H1 (cell line): ENCODE results near the gene SMARCAL1. TPM values are rescaled to one million over a fixed set of nuclear protein-coding genes. Genes with fewer than 3 reads are reported as not detected.

ENCODE experiments used
- CTCF ChIA-PET: fragments of 300-600 bp; sonication (Branson Sonifier 250); formaldehyde crosslinking; loops from one replicate; lab custom pipeline; 2021; ENCODE audit not compliant: partially characterized antibody; lab: Charles Lee
- POLR2A ChIA-PET: fragments of 300-600 bp; sonication (Branson Sonifier 250); formaldehyde crosslinking; loops from one replicate; lab custom pipeline; 2021; ENCODE audit warnings: inconsistent platforms; ENCODE audit not compliant: partially characterized antibody; lab: Charles Lee
- DNase-seq, 2 experiments: peaks; one replicate each; pipeline versions ENCODE4 v3.0.0 to v3.0.0-alpha.2; 2010 to 2022; ENCODE audit warnings: low spot score in 2 of 2, low read depth in 1 of 2, mixed read lengths in 1 of 2
- FAIRE-seq: peaks from 2 replicates; lab custom pipeline; 2011; peaks lifted over from hg19 to GRCh38; lab: Jason Lieb, UNC
- H2AFZ ChIP-seq: 2 replicates; pipeline ENCODE4 v1.8.1; 2012; ENCODE audit warnings: low read length, inconsistent platforms
- H2AK5ac ChIP-seq: 2 replicates; pipeline ENCODE4 v1.6.1; 2013; ENCODE audit warnings: low read depth, low read length
- H2BK120ac ChIP-seq: replicated peaks from 2 replicates; pipeline ENCODE3; 2013; ENCODE audit warnings: low read depth, low read length, inconsistent platforms
- H2BK12ac ChIP-seq: 2 replicates; pipeline ENCODE4 v1.6.1; 2013; ENCODE audit warnings: low read depth, low read length
- H2BK15ac ChIP-seq: 2 replicates; pipeline ENCODE4 v1.6.1; 2013; ENCODE audit warnings: low read length
- H2BK20ac ChIP-seq: 2 replicates; pipeline ENCODE4 v1.6.1; 2013; ENCODE audit warnings: low read length
- H2BK5ac ChIP-seq: 2 replicates; pipeline ENCODE4 v1.6.1; 2013; ENCODE audit warnings: low read depth, low read length
- H3K14ac ChIP-seq: 2 replicates; pipeline ENCODE4 v1.6.1; 2013; ENCODE audit warnings: inconsistent platforms; ENCODE audit not compliant: insufficient read length
- H3K18ac ChIP-seq: 2 replicates; pipeline ENCODE4 v1.6.1; 2013; ENCODE audit warnings: low read length; ENCODE audit errors: extremely low read depth
- H3K23ac ChIP-seq: 2 replicates; pipeline ENCODE4 v1.6.1; 2013; ENCODE audit warnings: inconsistent platforms; ENCODE audit not compliant: insufficient read length
- H3K23me2 ChIP-seq: 2 replicates; pipeline ENCODE4 v1.6.1; 2013; ENCODE audit warnings: low read depth, low read length
- H3K27ac ChIP-seq: 2 replicates; pipeline ENCODE4 v1.6.1; 2011; ENCODE audit warnings: low read depth, low read length, inconsistent platforms
- H3K27me3 ChIP-seq, 4 experiments: replicated peaks in 1 of 4; 1 replicate in 1 of 4; 2 replicates in 3 of 4; pipeline versions ENCODE4 v1.6.1 to v1.8.1; 2011 to 2013; ENCODE audit warnings: low read length in 3 of 4, mild to moderate bottlenecking in 3 of 4, inconsistent platforms in 2 of 4, mixed read lengths in 2 of 4, moderate library complexity in 1 of 4; ENCODE audit not compliant: control insufficient read depth in 3 of 4, insufficient read depth in 3 of 4; ENCODE audit errors: extremely low read depth in 1 of 4
- H3K36me3 ChIP-seq, 4 experiments: 2 replicates each; pipeline versions ENCODE4 v1.6.1 to v1.8.1; 2011 to 2013; ENCODE audit warnings: mild to moderate bottlenecking in 4 of 4, low read length in 3 of 4, moderate library complexity in 2 of 4, control low read depth in 1 of 4, inconsistent platforms in 1 of 4; ENCODE audit not compliant: insufficient read depth in 4 of 4, control insufficient read depth in 2 of 4
- H3K4ac ChIP-seq: replicated peaks from 2 replicates; pipeline ENCODE3; 2013; ENCODE audit warnings: low read length, low read depth, mixed read lengths, inconsistent platforms; ENCODE audit not compliant: insufficient read length
- H3K4me1 ChIP-seq, 4 experiments: replicated peaks in 1 of 4; 1 replicate in 1 of 4; 2 replicates in 3 of 4; pipeline versions ENCODE4 v1.6.1 to v1.8.1; 2011 to 2013; ENCODE audit warnings: low read length in 3 of 4, inconsistent platforms in 2 of 4, mixed read lengths in 1 of 4; ENCODE audit not compliant: insufficient read depth in 4 of 4, control insufficient read depth in 3 of 4
- H3K4me2 ChIP-seq, 2 experiments: 2 replicates each; pipeline versions ENCODE4 v1.6.1 to v1.8.1; 2011 to 2013; ENCODE audit warnings: low read depth in 2 of 2, low read length in 2 of 2, control low read depth in 1 of 2, inconsistent platforms in 1 of 2, mild to moderate bottlenecking in 1 of 2; ENCODE audit not compliant: insufficient read depth in 1 of 2
- H3K4me3 ChIP-seq, 4 experiments: fragments of 200-600, 300-600 bp in 1 of 4; sonication (generic), shearing (Covaris generic), sonication (Bioruptor Twin) in 1 of 4; 2 replicates each; pipeline versions ENCODE4 v1.5.1 to v1.8.1; 2011 to 2016; ENCODE audit warnings: low read length in 4 of 4, low read depth in 3 of 4, control low read depth in 2 of 4, inconsistent platforms in 2 of 4, mild to moderate bottlenecking in 2 of 4, mixed read lengths in 1 of 4, moderate library complexity in 1 of 4; ENCODE audit not compliant: insufficient read depth in 2 of 4; ENCODE audit errors: extremely low read depth in 1 of 4
- H3K56ac ChIP-seq: replicated peaks from 2 replicates; pipeline ENCODE3; 2013; ENCODE audit warnings: low read depth, mild to moderate bottlenecking, mixed read lengths, low read length, inconsistent platforms; ENCODE audit not compliant: insufficient read length
- H3K79me1 ChIP-seq: 2 replicates; pipeline ENCODE4 v1.6.1; 2013; ENCODE audit warnings: low read depth, low read length, control low read depth
- H3K79me2 ChIP-seq, 2 experiments: 2 replicates each; pipeline versions ENCODE4 v1.6.1 to v1.8.1; 2012 to 2013; ENCODE audit warnings: low read length in 2 of 2, mild to moderate bottlenecking in 2 of 2, inconsistent platforms in 1 of 2; ENCODE audit not compliant: insufficient read depth in 2 of 2, control insufficient read depth in 1 of 2
- H3K9ac ChIP-seq, 4 experiments: replicated peaks in 1 of 4; 1 replicate in 1 of 4; 2 replicates in 3 of 4; pipeline versions ENCODE4 v1.6.1 to v1.8.1; 2011 to 2013; ENCODE audit warnings: low read depth in 3 of 4, low read length in 3 of 4, control low read depth in 2 of 4, mild to moderate bottlenecking in 2 of 4, moderate library complexity in 2 of 4, inconsistent platforms in 1 of 4; ENCODE audit errors: extremely low read depth in 1 of 4
- H3K9me3 ChIP-seq, 2 experiments: 2 replicates each; pipeline versions ENCODE4 v1.6.1 to v1.8.1; 2012 to 2013; ENCODE audit warnings: mild to moderate bottlenecking in 2 of 2, moderate library complexity in 2 of 2, control low read depth in 1 of 2, inconsistent platforms in 1 of 2, low read depth in 1 of 2, low read length in 1 of 2, mixed read lengths in 1 of 2; ENCODE audit not compliant: insufficient read depth in 2 of 2
- H4K20me1 ChIP-seq, 2 experiments: replicated peaks in 1 of 2; 2 replicates each; pipeline versions ENCODE3 to v1.8.1; 2011 to 2013; ENCODE audit warnings: inconsistent platforms in 2 of 2, low read length in 2 of 2, mild to moderate bottlenecking in 1 of 2; ENCODE audit not compliant: insufficient read depth in 2 of 2, control insufficient read depth in 1 of 2
- H4K5ac ChIP-seq: 2 replicates; pipeline ENCODE4 v1.6.1; 2013; ENCODE audit warnings: low read length, low read depth, mixed read lengths, inconsistent platforms; ENCODE audit not compliant: insufficient read length
- H4K8ac ChIP-seq: 2 replicates; pipeline ENCODE4 v1.8.0; 2013; ENCODE audit warnings: mild to moderate bottlenecking, moderate library complexity, low read length, inconsistent platforms; ENCODE audit not compliant: insufficient read depth; ENCODE audit errors: extremely low read depth
- H4K91ac ChIP-seq: replicated peaks from 2 replicates; pipeline ENCODE3; 2013; ENCODE audit warnings: low read length, mixed read lengths, inconsistent platforms; ENCODE audit not compliant: insufficient read length
- ATF3 ChIP-seq: IDR thresholded peaks from 2 replicates; pipeline ENCODE4 v1.6.1; 2011; ENCODE audit warnings: low read depth, mild to moderate bottlenecking, low read length; ENCODE audit not compliant: insufficient read depth
- CHD1 ChIP-seq: IDR thresholded peaks from 2 replicates; pipeline ENCODE4 v1.6.1; 2012; ENCODE audit warnings: low read depth, low read length, improper control_type of control experiment
- GABPA ChIP-seq: IDR thresholded peaks from 2 replicates; pipeline ENCODE4 v1.6.1; 2011; ENCODE audit warnings: mild to moderate bottlenecking, low read length, moderate library complexity, borderline replicate concordance; ENCODE audit not compliant: insufficient read depth
- GTF2F1 ChIP-seq: IDR thresholded peaks from 2 replicates; pipeline ENCODE4 v1.6.1; 2012; ENCODE audit warnings: low read depth, low read length, improper control_type of control experiment, borderline replicate concordance
- HDAC6 ChIP-seq: IDR thresholded peaks from one replicate; pipeline ENCODE4 v1.7.1; 2012; ENCODE audit warnings: low read depth, mild to moderate bottlenecking, inconsistent platforms, low read length, moderate library complexity
- JUN ChIP-seq: IDR thresholded peaks from 2 replicates; pipeline ENCODE4 v1.6.1; 2011; ENCODE audit warnings: low read depth, mild to moderate bottlenecking, improper control_type of control experiment, low read length
- MAFK ChIP-seq: IDR thresholded peaks from 2 replicates; pipeline ENCODE4 v1.6.1; 2012; ENCODE audit warnings: low read depth, mild to moderate bottlenecking, improper control_type of control experiment, low read length
- PHF8 ChIP-seq: fragments of 200-600 bp; sonication (generic); conservative IDR thresholded peaks from 2 replicates; pipeline ENCODE4 v1.7.1; 2012; ENCODE audit warnings: low read depth, mild to moderate bottlenecking, inconsistent platforms, low read length, moderate library complexity
- POLR2A ChIP-seq, 2 experiments: IDR thresholded peaks; 1 replicate in 1 of 2; 2 replicates in 1 of 2; pipeline ENCODE4 v1.6.1; 2011; ENCODE audit warnings: low read depth in 2 of 2, low read length in 2 of 2, mild to moderate bottlenecking in 2 of 2; ENCODE audit errors: control extremely low read depth in 1 of 2
- SAP30 ChIP-seq: fragments of 300-600 bp; sonication (generic); IDR thresholded peaks from 2 replicates; pipeline ENCODE4 v1.7.1; 2012; ENCODE audit warnings: low read length, moderate library complexity, mild to moderate bottlenecking, inconsistent platforms; ENCODE audit not compliant: insufficient read depth, insufficient replicate concordance
- SUZ12 ChIP-seq: fragments of 200-600 bp; sonication (generic); IDR thresholded peaks from 2 replicates; pipeline ENCODE4 v1.6.1; 2012; ENCODE audit warnings: mild to moderate bottlenecking, inconsistent platforms, low read length, moderate library complexity, mixed read lengths
- TAF7 ChIP-seq: optimal IDR thresholded peaks from 2 replicates; pipeline ENCODE3; 2011; ENCODE audit warnings: low read depth, mild to moderate bottlenecking, inconsistent platforms, low read length, moderate library complexity, borderline replicate concordance
- WGBS, 2 experiments: shearing (Covaris generic) in 1 of 2; methylation state at CpG; one replicate each; pipeline versions ENCODE4 v1.1.6 to v1.1.7; 2013 to 2015; ENCODE audit warnings: low lambda C conversion rate in 2 of 2, mixed read lengths in 2 of 2, inconsistent platforms in 1 of 2, low coverage in 1 of 2, missing lambda C conversion rate in 1 of 2; ENCODE audit not compliant: insufficient replicate concordance in 2 of 2, insufficient coverage in 1 of 2, insufficient read length in 1 of 2; ENCODE audit errors: extremely low coverage in 1 of 2, missing lambda C conversion rate in 1 of 2; 5-methylcytosine and 5-hydroxymethylcytosine counted together
- polyA plus RNA-seq, 7 experiments: library from polyadenylated mRNA; depleted of rRNA in 3 of 7; stranded (reverse) in 5 of 7; unstranded in 2 of 7; fragments of >200 nt in 5 of 7; fragments of 200-250 nt in 2 of 7; gene quantifications; 1 replicate in 5 of 7; 2 replicates in 1 of 7; 4 replicates in 1 of 7; pipeline versions ENCODE4 v1.2.1 to v1.2.3, GENCODE V29; 2011 to 2013; ENCODE audit warnings: missing spikeins in 2 of 7, mixed read lengths in 2 of 7
- total RNA-seq: library from RNA; stranded (reverse); fragmentation: NEBNext Ultra II Directional; extraction: Animal tissue kit (Norgen Biotek cat#: 25700); gene quantifications from 2 replicates; pipeline ENCODE4 v1.2.1, GENCODE V29; 2021

SMARCAL1 gene
- total and polyA plus RNA-seq, 2 of the 8 experiments (the other 6 are each of a cell fraction or from before 2014, with no cell fraction given) = 17.6 to 17.9 TPM

- DNase-seq (no peak), FAIRE-seq (no peak)
- Histone ChIP-seq H3K56ac (no peak overlapping the region), H3K27me3 (no peaks in the 10 kb centered on the region), H3K23me2 (no peaks in the 10 kb centered on the region), H3K9me3 (no peaks in the 10 kb centered on the region), H3K27ac (no peak overlapping the region), H2BK15ac (no peak overlapping the region), H3K4me2 (no peak overlapping the region), H3K4ac (no peak overlapping the region), H4K91ac (no peak overlapping the region), H4K20me1 (no peaks in the 10 kb centered on the region), H3K79me1 (no peaks in the 10 kb centered on the region), H2BK120ac (no peak overlapping the region), H3K4me3 (no peak overlapping the region), H4K8ac (no peak overlapping the region), H4K5ac (no peak overlapping the region), H3K79me2 (no peaks in the 10 kb centered on the region), H3K23ac (no peak overlapping the region), H3K18ac (no peak overlapping the region), H2BK12ac (no peak overlapping the region), H2AFZ (no peak overlapping the region), H2AK5ac (no peak overlapping the region), H2BK20ac (no peak overlapping the region), H3K14ac (no peak overlapping the region), H3K36me3 (peaks cover 2 to 45% (median 12%) of the 10 kb centered on the region in 4 experiments; a peak in 6 of 8 replicates), H3K9ac (no peak overlapping the region), H3K4me1 (no peaks in the 10 kb centered on the region), H2BK5ac (no peak overlapping the region)
- ChIA-PET CTCF (interaction anchor here (1.1 to 1.4 kb wide), 5 partner anchors 9 to 97 kb away, joined by 3 to 4 read pairs (median 3); no protein-coding TSS in a partner anchor), POLR2A (interaction anchor here (1.2 to 1.3 kb wide), 2 partner anchors 10 to 73 kb away, joined by 3 to 4 read pairs; partner anchors contain the start of gene RPL37A)
- WGBS, 2 experiments = 89% methylated on average over 14 of the region's 14 CpGs; no CpG with 5 or more reads in 1 of the 2 experiments
- no peak for TF ChIP-seq POLR2A (IDR thresholded peaks at IDR 0.05; ENCODE audit: control extremely low read depth in 1 of 2, low read depth in 2 of 2, low read length in 2 of 2)
- no peak for TF ChIP-seq GABPA
- no peak for TF ChIP-seq CHD1
- TF ChIP-seq JUN = no peak
- TF ChIP-seq ATF3 = no peak
- TF ChIP-seq SUZ12 = no peak
- no peak for TF ChIP-seq TAF7
- no peak for TF ChIP-seq HDAC6
- no peak for TF ChIP-seq MAFK
- TF ChIP-seq GTF2F1 = no peak
- no peak for TF ChIP-seq SAP30
- no peak for TF ChIP-seq PHF8
These were observed 12.9 kb downstream of the SMARCAL1 start for GRCh38 chr2:216425008-216425787.
